Esophagus squamous epithelium (tissue), 5 donors: ENCODE results near the gene SLC41A3. TPM values are rescaled to one million over a fixed set of nuclear protein-coding genes. Genes with fewer than 3 reads are reported as not detected.
A peak's percentile ranks its signal among the peaks of the same experiment; 100 is the strongest.

Source experiments
- DNase-seq: peaks from one replicate; lab custom pipeline; 2025; lab: John Stamatoyannopoulos, UW
- H3K27ac ChIP-seq, 4 donors: fragments of 200-600 bp; sonication (generic); one replicate each; pipeline ENCODE4 v1.5.1; 2016 to 2019; ENCODE audit warnings: mild to moderate bottlenecking in 1 of 4
- H3K27me3 ChIP-seq, 4 donors: fragments of 200-600 bp; sonication (generic); 1 replicate in 3 of 4; 2 replicates in 1 of 4; pipeline versions ENCODE4 v1.5.1 to v1.6.0; 2017 to 2021; ENCODE audit warnings: antibody characterized with exemption in 1 of 4
- H3K36me3 ChIP-seq, 3 donors: fragments of 200-600 bp; sonication (generic); one replicate each; pipeline ENCODE4 v1.5.1; 2016 to 2019
- H3K4me1 ChIP-seq, 3 donors: fragments of 200-600 bp; sonication (generic); one replicate each; pipeline ENCODE4 v1.5.1; 2017 to 2019
- H3K4me3 ChIP-seq, 4 donors: fragments of 200-600 bp; sonication (generic); 1 replicate in 3 of 4; 2 replicates in 1 of 4; pipeline ENCODE4 v1.5.1; 2016 to 2019; ENCODE audit warnings: mild to moderate bottlenecking in 2 of 4, moderate library complexity in 1 of 4
- H3K9me3 ChIP-seq, 3 donors: fragments of 200-600 bp; sonication (generic); one replicate each; pipeline ENCODE4 v1.5.1; 2016 to 2019
- CTCF ChIP-seq, 6 experiments: fragments of 450-650 bp in 4 of 6; fragments of 200-600 bp in 2 of 6; sonication (generic) in 2 of 6; IDR thresholded peaks; one replicate each; pipeline ENCODE4 v1.5.1; 2016 to 2019; ENCODE audit warnings: antibody characterized with exemption in 6 of 6, mild to moderate bottlenecking in 4 of 6, moderate library complexity in 4 of 6
- POLR2A ChIP-seq, 4 donors: fragments of 450-650 bp; IDR thresholded peaks; one replicate each; pipeline ENCODE4 v1.6.1; 2017; ENCODE audit warnings: antibody characterized with exemption in 4 of 4, mild to moderate bottlenecking in 4 of 4, moderate library complexity in 3 of 4
- WGBS, 2 donors: methylation state at CpG; one replicate each; pipeline ENCODE4 v1.1.5; 2018; 5-methylcytosine and 5-hydroxymethylcytosine counted together
- intact Hi-C: fragments of 100-400 bp; cut with DNase I; formaldehyde crosslinking; loops from one replicate; pipeline ENCODE4 v1.15.0; 2022
- total RNA-seq, 4 donors: library from RNA; depleted of rRNA; stranded (reverse); fragments of >200 nt; gene quantifications; one replicate each; pipeline ENCODE4 v1.1.0, GENCODE V29; 2016
- donor health status: DM: yes; HTN: yes; CAD: no.

Gene SLC41A3
- total RNA-seq, 4 donors from 2014 or later: 17.7 to 46.5 (median 20.4) TPM

GRCh38 chr3:126083138-126083445 is 832 bp downstream of the SLC41A3 start:
- no peak for DNase-seq
- Histone ChIP-seq H3K36me3 (no peaks in the 10 kb centered on the region), H3K4me1 (peaks cover 5 to 34% (median 14%) of the 10 kb centered on the region in 3 donors), H3K27me3 (no peaks in the 10 kb centered on the region), H3K4me3 (peak overlapping the region; percentile 75 to 84 (median 80)), H3K27ac (peak overlapping the region in 3 of 4 donors; percentile 94 to 98 (median 98)), H3K9me3 (no peaks in the 10 kb centered on the region)
- 24 to 34% methylated on average over 3 of the region's 3 CpGs for WGBS, 2 donors
- no peak for TF ChIP-seq POLR2A (IDR thresholded peaks at IDR 0.05)
- intact Hi-C loops: no loop called here

GRCh38 chr3:126082362-126083137 is 1.4 kb downstream of the SLC41A3 start:
- Histone ChIP-seq H3K9me3 (no peaks in the 10 kb centered on the region), H3K27ac (peak overlapping the region in 3 of 4 donors; percentile 20 to 98 (median 94)), H3K4me3 (peak overlapping the region in 3 of 4 donors; percentile 75 to 84 (median 84)), H3K36me3 (peaks cover 0 to 4% (median 0%) of the 10 kb centered on the region in 3 donors), H3K4me1 (peaks cover 5 to 34% (median 14%) of the 10 kb centered on the region in 3 donors), H3K27me3 (no peaks in the 10 kb centered on the region)
- no peak for DNase-seq
- no peak for TF ChIP-seq CTCF (IDR thresholded peaks at IDR 0.05)
- TF ChIP-seq POLR2A (IDR thresholded peaks at IDR 0.05): no peak
- intact Hi-C loops: no loop called here
- 60 to 80% methylated on average over 1 to 7 of the region's 15 CpGs for WGBS, 2 donors

GRCh38 chr3:126081618-126082361 is 2.1 kb downstream of the SLC41A3 start:
- peaks cover 0 to 4% (median 0%) of the 10 kb centered on the region in 3 donors for H3K36me3 ChIP-seq
- intact Hi-C loops: no loop called here
- peak overlapping the region; percentile 20 to 98 (median 68) for H3K27ac ChIP-seq
- peaks cover 5 to 34% (median 14%) of the 10 kb centered on the region in 3 donors for H3K4me1 ChIP-seq
- no peak overlapping the region for H3K4me3 ChIP-seq
- 48% methylated on average over 2 of the region's 9 CpGs; no CpG with 5 or more reads in 1 of the 2 donors for WGBS, 2 donors
- no peaks in the 10 kb centered on the region for H3K27me3 ChIP-seq
- peak in 1 of 4 donors; percentile 12 for TF ChIP-seq POLR2A (IDR thresholded peaks at IDR 0.05)
- TF ChIP-seq CTCF (IDR thresholded peaks at IDR 0.05): peak in 5 of 6 experiments; percentile 32 to 63 (median 49)
- DNase-seq: no peak
- no peaks in the 10 kb centered on the region for H3K9me3 ChIP-seq

- TF ChIP-seq CTCF (IDR thresholded peaks at IDR 0.05) (no peak), POLR2A (IDR thresholded peaks at IDR 0.05) (no peak)
- no peak overlapping the region for H3K4me3 ChIP-seq
- DNase-seq: no peak
- H3K4me1 ChIP-seq: peaks cover 5 to 34% (median 14%) of the 10 kb centered on the region in 3 donors
- 89 to 92% methylated on average over 5 of the region's 5 CpGs for WGBS, 2 donors
- H3K36me3 ChIP-seq: peaks cover 0 to 4% (median 0%) of the 10 kb centered on the region in 3 donors
- no peaks in the 10 kb centered on the region for H3K27me3 ChIP-seq
- H3K27ac ChIP-seq: no peak overlapping the region
- H3K9me3 ChIP-seq: no peaks in the 10 kb centered on the region
- intact Hi-C loops: no loop called here
Observed at GRCh38 chr3:126080970-126081369, 3.0 kb downstream of the SLC41A3 start.

GRCh38 chr3:126078866-126079265 is 5.1 kb downstream of the SLC41A3 start:
- TF ChIP-seq CTCF (IDR thresholded peaks at IDR 0.05): no peak
- no peak for TF ChIP-seq POLR2A (IDR thresholded peaks at IDR 0.05)
- Histone ChIP-seq H3K36me3 (peaks cover 0 to 4% (median 0%) of the 10 kb centered on the region in 3 donors), H3K27me3 (no peaks in the 10 kb centered on the region), H3K4me1 (peaks cover 5 to 24% (median 14%) of the 10 kb centered on the region in 3 donors), H3K27ac (no peak overlapping the region), H3K4me3 (no peak overlapping the region), H3K9me3 (no peaks in the 10 kb centered on the region)
- WGBS, 2 donors: 75 to 86% methylated on average over 2 of the region's 4 CpGs
- intact Hi-C loops: no loop called here
- no peak for DNase-seq
